ENCODE measurements around the gene TMEM183A.

DNA sequence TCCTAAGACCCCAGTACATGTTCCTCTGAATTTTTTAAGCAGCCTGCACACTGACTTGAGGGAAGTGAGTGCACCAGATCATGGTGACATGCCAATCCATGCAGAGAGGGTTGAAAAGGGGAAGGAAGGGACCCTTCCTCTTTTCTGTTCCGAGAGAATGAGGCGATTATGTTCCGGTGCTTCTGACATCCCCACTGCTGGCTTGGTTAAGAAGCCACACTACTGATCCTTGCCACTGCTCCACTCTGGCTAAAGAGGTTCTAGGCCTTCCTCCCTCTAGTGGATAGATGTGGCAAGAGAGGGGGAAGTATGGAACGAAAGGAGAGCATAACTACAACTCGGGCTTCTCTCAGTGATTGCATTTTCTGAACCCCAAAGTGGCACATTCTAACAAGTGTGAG lies 38.3 kb upstream of the TMEM183A start:
- TF ChIP-seq, protein P1, sequence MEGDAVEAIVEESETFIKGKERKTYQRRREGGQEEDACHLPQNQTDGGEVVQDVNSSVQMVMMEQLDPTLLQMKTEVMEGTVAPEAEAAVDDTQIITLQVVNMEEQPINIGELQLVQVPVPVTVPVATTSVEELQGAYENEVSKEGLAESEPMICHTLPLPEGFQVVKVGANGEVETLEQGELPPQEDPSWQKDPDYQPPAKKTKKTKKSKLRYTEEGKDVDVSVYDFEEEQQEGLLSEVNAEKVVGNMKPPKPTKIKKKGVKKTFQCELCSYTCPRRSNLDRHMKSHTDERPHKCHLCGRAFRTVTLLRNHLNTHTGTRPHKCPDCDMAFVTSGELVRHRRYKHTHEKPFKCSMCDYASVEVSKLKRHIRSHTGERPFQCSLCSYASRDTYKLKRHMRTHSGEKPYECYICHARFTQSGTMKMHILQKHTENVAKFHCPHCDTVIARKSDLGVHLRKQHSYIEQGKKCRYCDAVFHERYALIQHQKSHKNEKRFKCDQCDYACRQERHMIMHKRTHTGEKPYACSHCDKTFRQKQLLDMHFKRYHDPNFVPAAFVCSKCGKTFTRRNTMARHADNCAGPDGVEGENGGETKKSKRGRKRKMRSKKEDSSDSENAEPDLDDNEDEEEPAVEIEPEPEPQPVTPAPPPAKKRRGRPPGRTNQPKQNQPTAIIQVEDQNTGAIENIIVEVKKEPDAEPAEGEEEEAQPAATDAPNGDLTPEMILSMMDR (IDR thresholded peaks at IDR 0.05), result peak in 3 of 4 experiments; percentile 27 to 62 (median 53)
- TF ChIP-seq POLR2A (IDR thresholded peaks at IDR 0.05), result no peak

All from prostate gland (tissue), 2 donors.